ENCODE measurements around the gene RECQL. TPM values are rescaled to one million over a fixed set of nuclear protein-coding genes. Genes with fewer than 3 reads are reported as not detected.

RECQL gene
- total RNA-seq, 2 donors from 2014 or later = 39.8 to 66.5 TPM

DNA sequence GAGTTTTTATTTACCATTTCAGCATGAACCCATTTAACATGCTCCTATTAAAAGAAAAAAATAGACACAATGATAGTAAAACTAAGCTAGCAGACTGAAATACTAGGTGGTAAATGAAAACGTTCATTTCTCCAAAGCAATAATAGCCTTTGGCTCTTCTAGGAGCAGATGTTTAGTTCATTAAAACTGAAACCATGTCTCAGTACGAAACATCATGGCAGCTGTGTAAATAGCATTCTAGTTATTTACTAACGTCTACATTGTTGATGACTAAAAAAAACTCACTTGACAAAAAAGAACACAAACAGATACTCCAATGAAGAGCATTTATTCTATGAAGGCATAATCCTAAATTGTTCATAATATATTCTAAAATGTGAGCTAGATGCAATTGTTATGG is 17.9 kb downstream of the RECQL start:
- Histone ChIP-seq H3K9me3 (ENCODE audit: control insufficient read depth, low read length) (no peaks in the 10 kb centered on the region), H3K27me3 (ENCODE audit: control insufficient read depth, insufficient read depth, low read length, poor library complexity, severe bottlenecking) (no peaks in the 10 kb centered on the region), H3K4me3 (ENCODE audit: low read length) (no peak overlapping the region), H3K9ac (ENCODE audit: extremely low read depth, low read length, poor library complexity, severe bottlenecking) (no peak overlapping the region), H3K4me1 (ENCODE audit: control insufficient read depth, insufficient read depth, low read length) (no peaks in the 10 kb centered on the region), H3K27ac (ENCODE audit: low read depth, low read length) (no peak overlapping the region), H3K36me3 (ENCODE audit: control insufficient read depth, insufficient read depth, low read length) (peaks cover 73% of the 10 kb centered on the region)
- no peak overlapping the region for H3K27ac Mint-ChIP-seq
- no peak for DNase-seq
- no peaks in the 10 kb centered on the region for H3K27me3 Mint-ChIP-seq (ENCODE audit: insufficient read depth)
- no peaks in the 10 kb centered on the region for H3K9me3 Mint-ChIP-seq
- TF ChIP-seq, protein P1, sequence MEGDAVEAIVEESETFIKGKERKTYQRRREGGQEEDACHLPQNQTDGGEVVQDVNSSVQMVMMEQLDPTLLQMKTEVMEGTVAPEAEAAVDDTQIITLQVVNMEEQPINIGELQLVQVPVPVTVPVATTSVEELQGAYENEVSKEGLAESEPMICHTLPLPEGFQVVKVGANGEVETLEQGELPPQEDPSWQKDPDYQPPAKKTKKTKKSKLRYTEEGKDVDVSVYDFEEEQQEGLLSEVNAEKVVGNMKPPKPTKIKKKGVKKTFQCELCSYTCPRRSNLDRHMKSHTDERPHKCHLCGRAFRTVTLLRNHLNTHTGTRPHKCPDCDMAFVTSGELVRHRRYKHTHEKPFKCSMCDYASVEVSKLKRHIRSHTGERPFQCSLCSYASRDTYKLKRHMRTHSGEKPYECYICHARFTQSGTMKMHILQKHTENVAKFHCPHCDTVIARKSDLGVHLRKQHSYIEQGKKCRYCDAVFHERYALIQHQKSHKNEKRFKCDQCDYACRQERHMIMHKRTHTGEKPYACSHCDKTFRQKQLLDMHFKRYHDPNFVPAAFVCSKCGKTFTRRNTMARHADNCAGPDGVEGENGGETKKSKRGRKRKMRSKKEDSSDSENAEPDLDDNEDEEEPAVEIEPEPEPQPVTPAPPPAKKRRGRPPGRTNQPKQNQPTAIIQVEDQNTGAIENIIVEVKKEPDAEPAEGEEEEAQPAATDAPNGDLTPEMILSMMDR (conservative IDR thresholded peaks at IDR 0.05) = no peak
- 95 to 100% methylated on average over 3 of the region's 3 CpGs for WGBS, 2 experiments (ENCODE audit: insufficient coverage in 1 of 2, insufficient read length in 1 of 2)
- no peaks in the 10 kb centered on the region for H3K4me1 Mint-ChIP-seq
- no peak overlapping the region for H3K4me3 Mint-ChIP-seq
- peaks cover 17% of the 10 kb centered on the region for H3K36me3 Mint-ChIP-seq (ENCODE audit: low read depth)

DNA sequence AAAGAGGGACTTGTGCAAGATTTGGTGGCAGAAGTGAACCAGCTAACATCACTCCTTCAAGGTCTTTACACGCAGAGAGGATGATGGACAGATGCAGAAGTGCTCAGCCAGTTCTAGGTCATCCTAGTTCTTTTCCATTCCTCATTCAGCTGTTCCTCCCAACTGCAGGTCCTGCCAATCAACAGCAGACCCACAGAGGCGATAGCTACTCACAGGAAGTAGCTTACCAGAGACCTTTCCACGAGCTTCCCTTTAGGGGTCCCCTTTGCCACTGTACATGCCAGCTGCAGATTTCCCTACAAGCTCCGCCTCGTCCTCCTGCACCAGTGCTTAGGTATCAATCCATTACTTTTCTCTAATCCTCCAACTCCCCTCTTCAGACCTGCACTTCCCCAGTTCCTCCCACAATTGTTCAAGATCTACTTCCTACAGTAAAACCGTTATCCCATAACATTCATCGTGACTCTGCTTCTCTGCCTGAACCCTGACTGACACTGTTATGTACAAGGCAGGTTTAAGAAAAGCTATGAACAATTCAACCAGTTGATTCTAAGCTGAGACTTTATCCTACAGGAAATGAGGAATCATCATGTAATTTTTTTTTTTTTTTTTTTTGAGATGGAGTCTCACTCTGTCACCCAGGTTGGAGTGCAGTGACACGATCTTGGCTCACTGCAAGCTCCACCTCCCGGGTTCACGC is 22.5 kb downstream of the RECQL start:
- Histone ChIP-seq H3K27me3 (ENCODE audit: control insufficient read depth, insufficient read depth, low read length, poor library complexity, severe bottlenecking) (no peaks in the 10 kb centered on the region), H3K4me1 (ENCODE audit: control insufficient read depth, insufficient read depth, low read length) (no peaks in the 10 kb centered on the region), H3K9ac (ENCODE audit: extremely low read depth, low read length, poor library complexity, severe bottlenecking) (no peak overlapping the region), H3K27ac (ENCODE audit: low read depth, low read length) (no peak overlapping the region), H3K9me3 (ENCODE audit: control insufficient read depth, low read length) (no peaks in the 10 kb centered on the region), H3K36me3 (ENCODE audit: control insufficient read depth, insufficient read depth, low read length) (peaks cover 90% of the 10 kb centered on the region), H3K4me3 (ENCODE audit: low read length) (no peak overlapping the region)
- H3K9me3 Mint-ChIP-seq = no peaks in the 10 kb centered on the region
- no peak overlapping the region for H3K4me3 Mint-ChIP-seq
- no peaks in the 10 kb centered on the region for H3K4me1 Mint-ChIP-seq
- TF ChIP-seq, protein P1 (conservative IDR thresholded peaks at IDR 0.05) = no peak
- peaks cover 19% of the 10 kb centered on the region for H3K36me3 Mint-ChIP-seq (ENCODE audit: low read depth)
- WGBS, 2 experiments (ENCODE audit: insufficient coverage in 1 of 2, insufficient read length in 1 of 2) = 94 to 95% methylated on average over 5 to 10 of the region's 10 CpGs
- no peaks in the 10 kb centered on the region for H3K27me3 Mint-ChIP-seq (ENCODE audit: insufficient read depth)
- DNase-seq = no peak
- H3K27ac Mint-ChIP-seq = no peak overlapping the region

DNA sequence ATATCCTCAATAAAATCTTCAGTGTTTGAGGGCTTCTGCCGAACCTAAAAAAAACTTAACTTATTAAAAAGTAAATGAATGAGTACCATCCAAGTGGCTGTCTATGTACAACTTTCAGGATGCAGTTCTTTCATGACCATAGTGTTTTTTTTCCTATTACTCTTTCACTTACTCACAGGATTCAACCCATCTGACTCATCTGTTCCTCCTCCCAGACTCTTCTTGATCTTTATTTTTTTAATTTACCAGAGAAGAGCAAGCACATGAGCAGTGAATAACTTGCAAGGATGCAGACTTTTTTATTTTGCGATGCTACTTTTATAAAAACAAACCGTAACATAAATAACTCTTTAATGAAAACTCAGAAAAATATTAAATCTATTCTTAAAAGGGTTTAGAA is 24.5 kb downstream of the RECQL start:
- no peak overlapping the region for H3K4me3 ChIP-seq (ENCODE audit: low read length)
- Mint-ChIP-seq H3K36me3 (ENCODE audit: low read depth) (peaks cover 31% of the 10 kb centered on the region), H3K27me3 (ENCODE audit: insufficient read depth) (no peaks in the 10 kb centered on the region), H3K27ac (no peak overlapping the region), H3K4me3 (no peak overlapping the region), H3K4me1 (no peaks in the 10 kb centered on the region), H3K9me3 (no peaks in the 10 kb centered on the region)
- WGBS, 2 experiments (ENCODE audit: insufficient coverage in 1 of 2, insufficient read length in 1 of 2) = 100% methylated on average over 2 of the region's 3 CpGs; no CpG with 5 or more reads in 1 of the 2 experiments
- TF ChIP-seq, protein P1 (conservative IDR thresholded peaks at IDR 0.05) = no peak
- H3K27ac ChIP-seq (ENCODE audit: low read depth, low read length) = no peak overlapping the region
- DNase-seq = no peak
- H3K9me3 ChIP-seq (ENCODE audit: control insufficient read depth, low read length) = no peaks in the 10 kb centered on the region
- no peak overlapping the region for H3K9ac ChIP-seq (ENCODE audit: extremely low read depth, low read length, poor library complexity, severe bottlenecking)
- no peaks in the 10 kb centered on the region for H3K4me1 ChIP-seq (ENCODE audit: control insufficient read depth, insufficient read depth, low read length)
- H3K36me3 ChIP-seq (ENCODE audit: control insufficient read depth, insufficient read depth, low read length) = peaks cover 92% of the 10 kb centered on the region
- no peaks in the 10 kb centered on the region for H3K27me3 ChIP-seq (ENCODE audit: control insufficient read depth, insufficient read depth, low read length, poor library complexity, severe bottlenecking)

Data from endodermal cell (in vitro differentiated cells).